Measurements from ENCODE around the gene RANBP10. TPM values are rescaled to one million over a fixed set of nuclear protein-coding genes. Genes with fewer than 3 reads are reported as not detected.
A peak's percentile ranks its signal among the peaks of the same experiment; 100 is the strongest.

The RANBP10 gene
- total and polyA plus RNA-seq, 2 of the 13 experiments (the other 11 are each of a cell fraction or from before 2014, with no cell fraction given): 9.2 to 22.7 TPM

DNA sequence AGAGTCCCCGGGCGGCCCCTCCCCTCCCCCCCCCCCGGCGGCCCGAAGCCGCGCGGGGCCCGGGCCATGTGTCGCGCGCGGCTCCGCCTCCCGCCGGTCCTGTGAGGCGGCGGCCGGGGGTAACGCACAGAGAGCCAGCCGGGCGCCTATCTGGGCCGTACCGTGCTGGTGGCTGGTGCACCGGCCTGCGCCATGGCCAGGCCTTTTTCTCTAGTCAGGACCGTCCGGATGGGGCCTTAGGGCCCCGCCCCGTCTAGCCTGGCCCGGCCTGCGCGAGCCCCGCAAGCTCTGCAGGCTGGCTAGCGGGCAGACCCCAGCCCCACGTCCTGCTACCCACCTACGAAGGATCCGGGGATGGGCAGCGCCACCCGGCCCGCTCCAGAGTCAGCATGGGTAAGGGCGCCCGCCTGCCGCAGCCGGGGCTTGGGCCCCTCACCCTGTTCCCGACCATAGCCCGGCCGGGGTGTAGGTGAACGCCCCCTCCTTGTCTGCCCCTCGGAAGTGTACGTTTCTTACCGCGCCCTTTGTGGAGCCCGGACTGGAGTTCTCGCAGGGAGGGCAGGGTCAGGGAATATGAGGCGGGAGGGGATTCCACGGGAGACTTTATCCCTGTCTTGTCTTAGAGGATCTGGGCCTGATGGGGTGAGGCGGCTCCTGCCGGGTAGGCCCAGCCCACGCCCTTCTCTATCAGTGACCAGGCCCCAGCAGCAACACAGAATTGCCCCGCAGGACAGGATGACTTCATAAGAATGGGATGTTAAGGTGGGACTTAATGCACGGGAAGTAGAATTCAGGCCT is 40.9 kb upstream of the RANBP10 start, which contains the start of gene CENPT (continued):
- no peak for TF ChIP-seq RELA (CRISPR knock-in tag; IDR thresholded peaks at IDR 0.05)
- TF ChIP-seq ZMYM2 (CRISPR knock-in tag; IDR thresholded peaks at IDR 0.05): no peak
- TF ChIP-seq ZNF558 (CRISPR knock-in tag; IDR thresholded peaks at IDR 0.05; ENCODE audit: borderline replicate concordance): no peak
- TF ChIP-seq FOXP1 (IDR thresholded peaks at IDR 0.05): no peak
- TF ChIP-seq FOXP1 (CRISPR knock-in tag; IDR thresholded peaks at IDR 0.05): no peak
- TF ChIP-seq ZC3H13 (CRISPR knock-in tag; IDR thresholded peaks at IDR 0.05): no peak
- TF ChIP-seq, protein P1, sequence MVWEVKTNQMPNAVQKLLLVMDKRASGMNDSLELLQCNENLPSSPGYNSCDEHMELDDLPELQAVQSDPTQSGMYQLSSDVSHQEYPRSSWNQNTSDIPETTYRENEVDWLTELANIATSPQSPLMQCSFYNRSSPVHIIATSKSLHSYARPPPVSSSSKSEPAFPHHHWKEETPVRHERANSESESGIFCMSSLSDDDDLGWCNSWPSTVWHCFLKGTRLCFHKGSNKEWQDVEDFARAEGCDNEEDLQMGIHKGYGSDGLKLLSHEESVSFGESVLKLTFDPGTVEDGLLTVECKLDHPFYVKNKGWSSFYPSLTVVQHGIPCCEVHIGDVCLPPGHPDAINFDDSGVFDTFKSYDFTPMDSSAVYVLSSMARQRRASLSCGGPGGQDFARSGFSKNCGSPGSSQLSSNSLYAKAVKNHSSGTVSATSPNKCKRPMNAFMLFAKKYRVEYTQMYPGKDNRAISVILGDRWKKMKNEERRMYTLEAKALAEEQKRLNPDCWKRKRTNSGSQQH (CRISPR knock-in tag; IDR thresholded peaks at IDR 0.05; ENCODE audit: low read depth): no peak
- TF ChIP-seq, protein P2, sequence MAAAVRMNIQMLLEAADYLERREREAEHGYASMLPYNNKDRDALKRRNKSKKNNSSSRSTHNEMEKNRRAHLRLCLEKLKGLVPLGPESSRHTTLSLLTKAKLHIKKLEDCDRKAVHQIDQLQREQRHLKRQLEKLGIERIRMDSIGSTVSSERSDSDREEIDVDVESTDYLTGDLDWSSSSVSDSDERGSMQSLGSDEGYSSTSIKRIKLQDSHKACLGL (CRISPR knock-in tag; IDR thresholded peaks at IDR 0.05): no peak
- TF ChIP-seq, protein P3, sequence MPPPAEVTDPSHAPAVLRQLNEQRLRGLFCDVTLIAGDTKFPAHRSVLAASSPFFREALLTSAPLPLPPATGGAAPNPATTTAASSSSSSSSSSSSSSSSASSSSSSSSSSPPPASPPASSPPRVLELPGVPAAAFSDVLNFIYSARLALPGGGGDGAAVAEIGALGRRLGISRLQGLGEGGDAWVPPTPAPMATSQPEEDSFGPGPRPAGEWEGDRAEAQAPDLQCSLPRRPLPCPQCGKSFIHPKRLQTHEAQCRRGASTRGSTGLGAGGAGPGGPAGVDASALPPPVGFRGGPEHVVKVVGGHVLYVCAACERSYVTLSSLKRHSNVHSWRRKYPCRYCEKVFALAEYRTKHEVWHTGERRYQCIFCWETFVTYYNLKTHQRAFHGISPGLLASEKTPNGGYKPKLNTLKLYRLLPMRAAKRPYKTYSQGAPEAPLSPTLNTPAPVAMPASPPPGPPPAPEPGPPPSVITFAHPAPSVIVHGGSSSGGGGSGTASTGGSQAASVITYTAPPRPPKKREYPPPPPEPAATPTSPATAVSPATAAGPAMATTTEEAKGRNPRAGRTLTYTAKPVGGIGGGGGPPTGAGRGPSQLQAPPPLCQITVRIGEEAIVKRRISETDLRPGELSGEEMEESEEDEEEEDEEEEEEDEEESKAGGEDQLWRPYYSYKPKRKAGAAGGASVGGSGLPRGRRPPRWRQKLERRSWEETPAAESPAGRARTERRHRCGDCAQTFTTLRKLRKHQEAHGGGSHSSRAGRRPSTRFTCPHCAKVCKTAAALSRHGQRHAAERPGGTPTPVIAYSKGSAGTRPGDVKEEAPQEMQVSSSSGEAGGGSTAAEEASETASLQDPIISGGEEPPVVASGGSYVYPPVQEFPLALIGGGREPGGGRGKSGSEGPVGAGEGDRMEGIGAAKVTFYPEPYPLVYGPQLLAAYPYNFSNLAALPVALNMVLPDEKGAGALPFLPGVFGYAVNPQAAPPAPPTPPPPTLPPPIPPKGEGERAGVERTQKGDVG (CRISPR knock-in tag; IDR thresholded peaks at IDR 0.05; ENCODE audit: borderline replicate concordance): no peak
- no peak for TF ChIP-seq ZNF816 (CRISPR knock-in tag; IDR thresholded peaks at IDR 0.05; ENCODE audit: borderline replicate concordance)
- TF ChIP-seq, protein P4, sequence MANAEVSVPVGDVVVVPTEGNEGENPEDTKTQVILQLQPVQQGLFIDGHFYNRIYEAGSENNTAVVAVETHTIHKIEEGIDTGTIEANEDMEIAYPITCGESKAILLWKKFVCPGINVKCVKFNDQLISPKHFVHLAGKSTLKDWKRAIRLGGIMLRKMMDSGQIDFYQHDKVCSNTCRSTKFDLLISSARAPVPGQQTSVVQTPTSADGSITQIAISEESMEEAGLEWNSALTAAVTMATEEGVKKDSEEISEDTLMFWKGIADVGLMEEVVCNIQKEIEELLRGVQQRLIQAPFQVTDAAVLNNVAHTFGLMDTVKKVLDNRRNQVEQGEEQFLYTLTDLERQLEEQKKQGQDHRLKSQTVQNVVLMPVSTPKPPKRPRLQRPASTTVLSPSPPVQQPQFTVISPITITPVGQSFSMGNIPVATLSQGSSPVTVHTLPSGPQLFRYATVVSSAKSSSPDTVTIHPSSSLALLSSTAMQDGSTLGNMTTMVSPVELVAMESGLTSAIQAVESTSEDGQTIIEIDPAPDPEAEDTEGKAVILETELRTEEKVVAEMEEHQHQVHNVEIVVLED (CRISPR knock-in tag; IDR thresholded peaks at IDR 0.05; ENCODE audit: borderline replicate concordance): no peak
- TF ChIP-seq ZNF773 (CRISPR knock-in tag; IDR thresholded peaks at IDR 0.05; ENCODE audit: borderline replicate concordance): no peak
- no peak for TF ChIP-seq SMARCE1 (IDR thresholded peaks at IDR 0.05; ENCODE audit: borderline replicate concordance)
- TF ChIP-seq KMT2B (CRISPR knock-in tag; IDR thresholded peaks at IDR 0.05): no peak
- TF ChIP-seq RORA (CRISPR knock-in tag; IDR thresholded peaks at IDR 0.05): no peak
- TF ChIP-seq, protein P5, sequence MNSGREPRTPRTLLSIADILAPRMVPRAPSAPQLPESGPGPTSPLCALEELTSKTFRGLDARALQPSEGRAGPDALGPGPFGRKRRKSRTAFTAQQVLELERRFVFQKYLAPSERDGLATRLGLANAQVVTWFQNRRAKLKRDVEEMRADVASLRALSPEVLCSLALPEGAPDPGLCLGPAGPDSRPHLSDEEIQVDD (CRISPR knock-in tag; IDR thresholded peaks at IDR 0.05; ENCODE audit: borderline replicate concordance): 0 out of 2 replicates have a peak, but pooled peaks have one; percentile 9
- no peak for TF ChIP-seq ADNP (CRISPR knock-in tag; IDR thresholded peaks at IDR 0.05)
- TF ChIP-seq, protein P6, sequence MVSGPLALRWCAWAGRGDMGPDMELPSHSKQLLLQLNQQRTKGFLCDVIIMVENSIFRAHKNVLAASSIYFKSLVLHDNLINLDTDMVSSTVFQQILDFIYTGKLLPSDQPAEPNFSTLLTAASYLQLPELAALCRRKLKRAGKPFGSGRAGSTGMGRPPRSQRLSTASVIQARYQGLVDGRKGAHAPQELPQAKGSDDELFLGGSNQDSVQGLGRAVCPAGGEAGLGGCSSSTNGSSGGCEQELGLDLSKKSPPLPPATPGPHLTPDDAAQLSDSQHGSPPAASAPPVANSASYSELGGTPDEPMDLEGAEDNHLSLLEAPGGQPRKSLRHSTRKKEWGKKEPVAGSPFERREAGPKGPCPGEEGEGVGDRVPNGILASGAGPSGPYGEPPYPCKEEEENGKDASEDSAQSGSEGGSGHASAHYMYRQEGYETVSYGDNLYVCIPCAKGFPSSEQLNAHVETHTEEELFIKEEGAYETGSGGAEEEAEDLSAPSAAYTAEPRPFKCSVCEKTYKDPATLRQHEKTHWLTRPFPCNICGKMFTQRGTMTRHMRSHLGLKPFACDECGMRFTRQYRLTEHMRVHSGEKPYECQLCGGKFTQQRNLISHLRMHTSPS (CRISPR knock-in tag; IDR thresholded peaks at IDR 0.05; ENCODE audit: low read depth): no peak
- no peak for TF ChIP-seq TBL1XR1 (IDR thresholded peaks at IDR 0.05; ENCODE audit: borderline replicate concordance, low read length, partially characterized antibody)
- no peak; the same call in 1 of the 2 replicates for TF ChIP-seq SIN3B (IDR thresholded peaks at IDR 0.05; ENCODE audit: low read length)
- no peak for TF ChIP-seq SMYD3 (CRISPR knock-in tag; IDR thresholded peaks at IDR 0.05)

Data from HepG2 (cell line).